Spleen (tissue), 7 donors: ENCODE data around the gene GLP2R.

Experiments
- POLR2AphosphoS5 ChIP-seq, 3 donors: sonication (generic); formaldehyde crosslinking; IDR thresholded peaks; one replicate each; pipeline ENCODE4 v1.5.1; 2017; ENCODE audit warnings: antibody characterized with exemption in 3 of 3
- TF ChIP-seq, protein P1 (sequence below), 11 experiments: fragments of 200-600 bp in 7 of 11; fragments of 450-650 bp in 4 of 11; sonication (generic) in 4 of 11; IDR thresholded peaks in 8 of 11; conservative IDR thresholded peaks in 3 of 11; 1 replicate in 7 of 11; 2 replicates in 4 of 11; pipeline versions ENCODE4 v1.4.0 to v1.8.0; 2016 to 2021; ENCODE audit warnings: antibody characterized with exemption in 11 of 11, inconsistent platforms in 4 of 11, mild to moderate bottlenecking in 1 of 11
- donor health status: DM: no; HTN: no; CAD: no; lungs with moderate emphysema.
- donor health status: DM: no; HTN: no; CAD: no.
- donor health status: DM: no; HTN: no; CAD: no.

DNA sequence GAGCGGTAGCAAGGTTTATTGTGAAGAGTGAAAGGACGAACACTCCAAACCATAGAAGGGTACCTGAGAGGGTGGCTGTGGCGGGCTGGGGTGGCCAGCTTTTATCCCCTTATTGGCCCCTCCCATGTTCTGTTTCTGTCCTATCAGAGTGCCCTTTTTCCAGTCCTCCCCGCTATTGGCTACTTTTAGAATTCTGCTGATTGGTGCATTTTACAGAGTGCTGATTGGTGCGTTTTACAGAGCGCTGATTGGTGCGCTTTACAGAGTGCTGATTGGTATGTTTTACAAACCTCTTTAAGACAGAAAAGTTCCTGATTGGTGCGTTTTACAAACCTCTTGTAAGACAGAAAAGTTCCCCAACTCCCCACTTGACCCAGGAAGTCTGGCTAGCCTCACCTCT is 16.3 kb upstream of the GLP2R start:
- TF ChIP-seq, protein P1, sequence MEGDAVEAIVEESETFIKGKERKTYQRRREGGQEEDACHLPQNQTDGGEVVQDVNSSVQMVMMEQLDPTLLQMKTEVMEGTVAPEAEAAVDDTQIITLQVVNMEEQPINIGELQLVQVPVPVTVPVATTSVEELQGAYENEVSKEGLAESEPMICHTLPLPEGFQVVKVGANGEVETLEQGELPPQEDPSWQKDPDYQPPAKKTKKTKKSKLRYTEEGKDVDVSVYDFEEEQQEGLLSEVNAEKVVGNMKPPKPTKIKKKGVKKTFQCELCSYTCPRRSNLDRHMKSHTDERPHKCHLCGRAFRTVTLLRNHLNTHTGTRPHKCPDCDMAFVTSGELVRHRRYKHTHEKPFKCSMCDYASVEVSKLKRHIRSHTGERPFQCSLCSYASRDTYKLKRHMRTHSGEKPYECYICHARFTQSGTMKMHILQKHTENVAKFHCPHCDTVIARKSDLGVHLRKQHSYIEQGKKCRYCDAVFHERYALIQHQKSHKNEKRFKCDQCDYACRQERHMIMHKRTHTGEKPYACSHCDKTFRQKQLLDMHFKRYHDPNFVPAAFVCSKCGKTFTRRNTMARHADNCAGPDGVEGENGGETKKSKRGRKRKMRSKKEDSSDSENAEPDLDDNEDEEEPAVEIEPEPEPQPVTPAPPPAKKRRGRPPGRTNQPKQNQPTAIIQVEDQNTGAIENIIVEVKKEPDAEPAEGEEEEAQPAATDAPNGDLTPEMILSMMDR (IDR thresholded peaks at IDR 0.05 in 8 of 11, conservative IDR thresholded peaks at IDR 0.05 in 3 of 11): no peak
- TF ChIP-seq POLR2AphosphoS5 (IDR thresholded peaks at IDR 0.05): no peak
